CD4-positive, alpha-beta T cell (primary cell): ENCODE measurements around the gene CNTN6. TPM values are rescaled to one million over a fixed set of nuclear protein-coding genes. Genes with fewer than 3 reads are reported as not detected.

Experiments
- ATAC-seq: fragments of 200-7000 bp; cut with Tn5 transposase; one replicate; pipeline ENCODE4 v1.10.0; 2022; ENCODE audit warnings: mild to moderate bottlenecking; ENCODE audit not compliant: poor library complexity
- CTCF ChIA-PET: fragments of 350-600 bp; sonication (Branson Sonifier 250); formaldehyde crosslinking; loops from one replicate; lab custom pipeline; 2021; ENCODE audit warnings: antibody characterized with exemption, inconsistent platforms; lab: Charles Lee
- POLR2A ChIA-PET: fragments of 350-600 bp; sonication (Branson Sonifier 250); formaldehyde crosslinking; loops from one replicate; lab custom pipeline; 2021; ENCODE audit warnings: antibody characterized with exemption, inconsistent platforms; lab: Charles Lee
- DNase-seq, 14 experiments: peaks; one replicate each; pipeline ENCODE4 v3.0.0-alpha.2; 2013 to 2020; ENCODE audit warnings: mixed read lengths in 2 of 14
- H3K27ac ChIP-seq, 2 donors: one replicate each; pipeline versions ENCODE4 v1.5.1 to v1.7.0; 2013; ENCODE audit warnings: low read length in 2 of 2, low read depth in 1 of 2, mild to moderate bottlenecking in 1 of 2
- H3K27me3 ChIP-seq, 2 experiments: 1 replicate in 1 of 2; 2 replicates in 1 of 2; pipeline versions ENCODE4 v1.6.1 to v1.7.0; 2013; ENCODE audit warnings: low read length in 2 of 2, control low read depth in 1 of 2, mild to moderate bottlenecking in 1 of 2, moderate library complexity in 1 of 2; ENCODE audit not compliant: insufficient read depth in 2 of 2, control insufficient read depth in 1 of 2
- H3K36me3 ChIP-seq: one replicate; pipeline ENCODE4 v1.6.1; 2013; ENCODE audit warnings: low read length, control low read depth; ENCODE audit not compliant: insufficient read depth
- H3K4me1 ChIP-seq: one replicate; pipeline ENCODE4 v1.6.1; 2013; ENCODE audit warnings: low read length, control low read depth; ENCODE audit not compliant: insufficient read depth
- H3K4me3 ChIP-seq: one replicate; pipeline ENCODE4 v1.5.1; 2013; ENCODE audit warnings: mild to moderate bottlenecking, low read length, moderate library complexity
- H3K9me3 ChIP-seq, 2 experiments: 1 replicate in 1 of 2; 2 replicates in 1 of 2; pipeline versions ENCODE4 v1.6.1 to v1.7.0; 2013; ENCODE audit warnings: low read length in 2 of 2, mild to moderate bottlenecking in 2 of 2, control low read depth in 1 of 2, moderate library complexity in 1 of 2; ENCODE audit not compliant: control insufficient read depth in 1 of 2, insufficient read depth in 1 of 2
- H3K27ac Mint-ChIP-seq: one replicate; pipeline ENCODE4 v1.8.0; 2020; ENCODE audit warnings: mixed read lengths
- H3K27me3 Mint-ChIP-seq: one replicate; pipeline ENCODE4 v1.8.0; 2021; ENCODE audit warnings: mixed read lengths
- H3K36me3 Mint-ChIP-seq: one replicate; pipeline ENCODE4 v1.8.0; 2021; ENCODE audit warnings: low read depth, mixed read lengths
- H3K4me1 Mint-ChIP-seq: one replicate; pipeline ENCODE4 v1.8.0; 2021; ENCODE audit warnings: low read depth, mixed read lengths
- H3K4me3 Mint-ChIP-seq: one replicate; pipeline ENCODE4 v1.8.0; 2020; ENCODE audit warnings: mild to moderate bottlenecking, mixed read lengths
- H3K9me3 Mint-ChIP-seq: one replicate; pipeline ENCODE4 v1.8.0; 2020; ENCODE audit warnings: mixed read lengths
- CTCF ChIP-seq: fragments of 200-600 bp; IDR thresholded peaks from one replicate; pipeline ENCODE4 v1.8.0; 2022; ENCODE audit warnings: antibody characterized with exemption, mild to moderate bottlenecking
- intact Hi-C, 2 experiments: fragments of 100-400 bp; cut with DNase I in 1 of 2; cut with micrococcal nuclease in 1 of 2; formaldehyde crosslinking; loops; one replicate each; pipeline versions ENCODE4 v1.15.1 to v1.9.0; 2023 to 2025; cut with DNase I, micrococcal nuclease
- total RNA-seq, 174 experiments: library from RNA in 2 of 174; stranded (reverse) in 2 of 174; gene quantifications; one replicate each; pipeline ENCODE4 v1.2.3 and lab custom pipeline; 2021 to 2026

CNTN6 gene
- total RNA-seq, 2 experiments from 2014 or later: not detected

- no peak overlapping the region for H3K4me3 Mint-ChIP-seq
- Histone ChIP-seq H3K9me3 (peaks cover 0 to 3% of the 10 kb centered on the region in 2 experiments), H3K4me3 (no peak overlapping the region), H3K4me1 (no peaks in the 10 kb centered on the region), H3K27ac (no peak overlapping the region), H3K27me3 (no peaks in the 10 kb centered on the region), H3K36me3 (no peaks in the 10 kb centered on the region)
- no peak for TF ChIP-seq CTCF
- CTCF ChIA-PET: no interaction called here
- no peak for DNase-seq
- H3K9me3 Mint-ChIP-seq: peaks cover 6% of the 10 kb centered on the region
- ATAC-seq: no peak
- no peaks in the 10 kb centered on the region for H3K27me3 Mint-ChIP-seq
- intact Hi-C loops: no loop called here
- H3K27ac Mint-ChIP-seq: no peak overlapping the region
- H3K36me3 Mint-ChIP-seq: no peaks in the 10 kb centered on the region
- H3K4me1 Mint-ChIP-seq: no peaks in the 10 kb centered on the region
- POLR2A ChIA-PET: no interaction called here
These were observed 25.1 kb downstream of the CNTN6 start for GRCh38 chr3:1117843-1118473.

- Mint-ChIP-seq H3K4me3 (no peak overlapping the region), H3K4me1 (no peaks in the 10 kb centered on the region), H3K9me3 (peaks cover 3% of the 10 kb centered on the region), H3K27ac (no peak overlapping the region), H3K27me3 (no peaks in the 10 kb centered on the region), H3K36me3 (no peaks in the 10 kb centered on the region)
- Histone ChIP-seq H3K9me3 (no peaks in the 10 kb centered on the region), H3K36me3 (no peaks in the 10 kb centered on the region), H3K4me1 (no peaks in the 10 kb centered on the region), H3K27me3 (no peaks in the 10 kb centered on the region), H3K4me3 (no peak overlapping the region), H3K27ac (no peak overlapping the region)
- ATAC-seq (no peak), DNase-seq (no peak)
- TF ChIP-seq CTCF: no peak
- ChIA-PET POLR2A (no interaction called here), CTCF (no interaction called here)
- intact Hi-C loops: no loop called here
These were observed 38.3 kb downstream of the CNTN6 start for GRCh38 chr3:1131166-1131565.

- no peaks in the 10 kb centered on the region for H3K27me3 Mint-ChIP-seq
- intact Hi-C loops: no loop called here
- Histone ChIP-seq H3K27ac (no peak overlapping the region), H3K4me1 (no peaks in the 10 kb centered on the region), H3K36me3 (no peaks in the 10 kb centered on the region), H3K27me3 (no peaks in the 10 kb centered on the region), H3K4me3 (no peak overlapping the region), H3K9me3 (no peaks in the 10 kb centered on the region)
- no peaks in the 10 kb centered on the region for H3K36me3 Mint-ChIP-seq
- H3K4me3 Mint-ChIP-seq: no peak overlapping the region
- no peaks in the 10 kb centered on the region for H3K4me1 Mint-ChIP-seq
- no peak for DNase-seq
- POLR2A ChIA-PET: no interaction called here
- no peak overlapping the region for H3K27ac Mint-ChIP-seq
- CTCF ChIA-PET: no interaction called here
- no peak for ATAC-seq
- peaks cover 2% of the 10 kb centered on the region for H3K9me3 Mint-ChIP-seq
- no peak for TF ChIP-seq CTCF
These were observed 42.4 kb downstream of the CNTN6 start for GRCh38 chr3:1135194-1135593.
